ENCODE measurements around the gene SPATA32.
A peak's percentile ranks its signal among the peaks of the same experiment; 100 is the strongest.
"Not testable (repeated sequence)": the region's sequence is repeated elsewhere in the genome, so short reads cannot be mapped to it uniquely, and the experiment has no call there.

The SPATA32 gene

GRCh38 chr17:45271603-45272002 is 9.7 kb upstream of the SPATA32 start:
- no peak for DNase-seq (ENCODE audit: low read depth)

- DNase-seq (ENCODE audit: low read depth): peak; percentile 33
Observed at GRCh38 chr17:45270828-45271418, 9.0 kb upstream of the SPATA32 start.

- no peak for DNase-seq (ENCODE audit: low read depth)
Observed at GRCh38 chr17:45269912-45270311, 8.0 kb upstream of the SPATA32 start.

DNA sequence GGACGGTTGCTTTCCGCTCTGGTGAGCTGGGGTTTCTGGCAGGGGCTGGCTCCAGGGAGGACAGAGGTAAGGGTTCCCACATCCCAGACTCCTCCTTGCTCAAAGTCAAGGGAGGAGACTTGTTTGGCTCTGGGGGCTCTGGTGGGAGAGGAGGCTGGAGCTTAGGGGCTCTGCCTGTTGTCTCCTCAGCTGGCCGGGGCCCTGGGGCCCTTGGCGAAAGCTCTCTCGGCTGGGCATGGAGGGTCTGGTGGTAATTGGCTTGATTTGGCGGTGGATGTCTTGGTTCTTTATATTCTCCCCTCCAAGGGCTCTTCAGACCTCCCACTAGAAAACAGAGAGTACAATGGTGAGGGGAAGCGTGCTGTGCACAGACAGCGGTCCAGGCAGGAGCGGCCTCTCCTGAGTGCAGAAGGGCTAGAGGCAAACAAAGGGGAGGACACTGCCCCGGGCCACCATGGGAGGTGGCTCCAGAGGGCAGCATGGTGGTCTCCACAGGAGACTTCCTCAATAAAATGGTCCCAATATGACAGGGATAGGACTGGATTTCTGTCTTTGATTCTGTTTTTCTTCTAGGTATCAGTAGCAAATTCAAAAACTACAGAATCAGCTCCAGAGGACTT is 5.7 kb upstream of the SPATA32 start:
- no peak for DNase-seq (ENCODE audit: low read depth)

GRCh38 chr17:45266372-45266926 is 4.6 kb upstream of the SPATA32 start:
- no peak for DNase-seq (ENCODE audit: low read depth)

GRCh38 chr17:45265821-45266220 is 3.9 kb upstream of the SPATA32 start:
- no peak for DNase-seq (ENCODE audit: low read depth)

DNA sequence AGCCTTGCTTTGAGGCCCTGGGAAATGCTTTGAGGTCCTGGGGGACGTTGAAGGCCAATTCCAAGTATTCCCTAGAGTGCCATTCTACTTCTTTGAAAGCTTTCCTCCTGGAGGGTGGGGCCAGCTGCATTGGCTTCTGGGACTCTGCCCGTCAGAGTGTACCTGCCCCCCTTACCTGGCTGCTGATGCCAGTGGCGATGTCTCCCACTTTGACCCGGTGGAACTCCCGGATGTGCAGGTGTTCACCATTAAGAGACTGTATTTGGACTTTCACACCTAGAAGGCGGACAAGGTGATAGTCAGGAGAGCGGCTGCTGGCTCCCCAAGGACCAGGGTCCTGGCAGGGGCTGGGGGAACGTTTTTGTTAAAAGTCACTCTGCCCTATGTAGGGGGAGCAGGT is 3.1 kb upstream of the SPATA32 start:
- no peak for DNase-seq (ENCODE audit: low read depth)

GRCh38 chr17:45264430-45264829 is 2.5 kb upstream of the SPATA32 start:
- DNase-seq (ENCODE audit: low read depth): no peak

DNA sequence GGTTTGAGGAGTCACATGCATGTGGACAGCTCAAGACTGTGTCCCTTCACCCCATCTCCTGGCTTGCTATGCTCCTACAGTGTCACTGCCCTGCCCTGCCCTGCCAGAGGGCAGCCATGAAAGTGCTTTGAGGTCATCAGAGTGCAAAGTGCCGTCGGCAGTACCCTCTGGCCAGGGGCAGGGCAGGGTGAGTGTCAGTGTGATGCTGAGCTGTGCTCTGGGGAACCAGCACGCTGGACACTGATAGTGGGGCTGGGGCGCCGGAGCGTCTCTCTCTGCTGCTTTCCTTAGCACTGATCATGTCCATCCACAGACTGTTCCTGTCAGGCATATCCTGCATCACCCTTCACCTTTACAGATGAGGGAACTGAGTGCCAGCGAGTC is 1.6 kb upstream of the SPATA32 start:
- DNase-seq (ENCODE audit: low read depth): no peak

DNA sequence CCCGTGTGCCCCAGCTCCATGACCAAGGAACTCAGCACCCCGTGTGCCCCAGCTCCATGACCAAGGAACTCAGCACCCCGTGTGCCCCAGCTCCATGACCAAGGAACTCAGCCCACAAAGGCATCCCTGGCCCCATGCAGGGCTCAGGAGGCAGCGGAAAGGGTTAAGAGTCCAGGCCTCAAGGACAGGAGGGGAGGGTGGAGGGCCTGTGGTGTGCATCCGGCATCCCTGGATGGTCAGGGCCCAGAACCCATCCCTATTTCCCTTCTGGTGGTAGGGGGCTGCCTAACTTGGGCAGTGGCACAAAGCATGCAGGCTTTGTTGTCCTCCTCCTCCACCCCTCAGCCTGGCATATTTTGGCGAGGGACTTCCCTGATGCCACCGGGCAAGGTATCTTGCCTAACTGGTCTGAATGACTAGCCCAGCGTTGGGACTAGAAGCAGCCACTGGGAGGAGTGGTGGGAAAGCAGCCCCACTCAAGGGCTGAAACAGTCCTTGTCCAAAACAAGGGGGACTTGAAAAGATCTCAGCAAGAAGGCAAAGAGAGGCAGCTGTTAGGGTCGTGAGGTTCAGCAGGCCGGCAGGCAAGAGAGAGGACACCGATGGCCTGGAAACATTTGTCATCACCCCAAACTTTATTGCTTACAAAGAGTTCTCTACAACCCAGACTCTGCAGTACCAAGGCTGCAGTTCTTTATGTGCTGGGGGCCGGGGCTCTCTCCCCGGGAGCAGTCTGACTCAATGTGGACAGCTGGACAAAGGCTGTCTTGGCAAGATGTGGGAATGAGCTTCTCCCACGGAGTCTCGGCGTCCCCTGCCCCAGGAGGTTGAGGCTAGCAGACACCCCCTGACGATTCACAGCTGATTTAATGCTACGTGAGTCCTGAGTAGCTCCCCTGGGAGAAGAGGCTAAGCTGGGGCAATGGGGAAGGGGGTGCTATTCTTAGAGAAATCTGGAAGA is 902 bp upstream of the SPATA32 start:
- no peak for DNase-seq (ENCODE audit: low read depth)

DNA sequence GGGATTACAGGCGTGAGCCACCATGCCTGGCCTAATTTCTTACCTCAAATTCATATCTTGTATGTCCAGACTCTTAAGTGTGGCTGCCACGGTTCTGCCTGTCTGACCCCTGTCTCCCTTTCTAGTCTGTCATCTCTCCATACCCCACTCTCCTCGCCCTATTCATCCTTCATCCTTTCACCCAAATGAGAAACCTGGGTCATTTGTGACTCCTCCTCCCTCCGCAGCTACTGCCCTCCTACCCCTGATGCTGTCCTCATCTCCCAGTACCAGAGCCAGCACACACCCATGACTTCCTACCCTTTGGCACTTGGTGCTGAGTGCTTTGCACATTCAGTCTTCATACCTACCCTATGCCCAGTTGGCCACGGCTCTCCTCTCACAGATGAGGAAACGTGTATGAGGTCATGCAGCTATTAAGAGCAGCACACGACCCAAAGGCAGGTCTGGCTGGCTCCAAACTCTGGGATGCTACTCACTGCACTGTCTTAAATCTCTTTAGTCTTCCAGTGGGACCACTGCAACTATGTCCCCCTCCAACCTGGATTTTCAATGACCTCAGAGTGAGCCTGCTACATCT is 1.6 kb downstream of the SPATA32 start:
- DNase-seq (ENCODE audit: low read depth): no peak

- DNase-seq (ENCODE audit: low read depth): no peak
Observed at GRCh38 chr17:45258981-45259380, 2.9 kb downstream of the SPATA32 start.

DNA sequence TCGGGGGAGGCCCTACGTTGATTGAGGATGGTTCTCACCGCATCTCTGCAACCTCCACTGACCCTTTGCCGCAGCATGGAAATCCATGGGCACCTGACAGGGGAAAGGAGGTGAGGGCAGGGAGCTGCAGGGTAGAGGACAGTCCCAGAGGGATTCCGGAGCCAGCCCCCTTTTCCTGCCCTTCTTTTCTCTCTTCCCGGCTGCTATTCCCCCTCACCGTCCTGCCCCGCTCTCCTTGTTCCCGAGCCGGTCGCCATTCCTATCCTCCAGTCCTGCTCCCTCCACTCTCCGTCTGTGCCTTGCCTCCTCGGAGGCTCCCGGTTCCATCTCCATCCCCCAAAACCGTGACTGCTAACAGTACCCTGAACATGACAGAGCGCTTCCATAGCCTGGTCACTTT is 4.8 kb downstream of the SPATA32 start:
- DNase-seq (ENCODE audit: low read depth): no peak

GRCh38 chr17:45256114-45256966 is 5.6 kb downstream of the SPATA32 start:
- no peak for DNase-seq (ENCODE audit: low read depth)

GRCh38 chr17:45255358-45255757 is 6.5 kb downstream of the SPATA32 start:
- DNase-seq (ENCODE audit: low read depth): no peak

- no peak for DNase-seq (ENCODE audit: low read depth)
Observed at GRCh38 chr17:45253879-45254278, 8.0 kb downstream of the SPATA32 start.

GRCh38 chr17:45253237-45253636 is 8.7 kb downstream of the SPATA32 start:
- DNase-seq (ENCODE audit: low read depth): not testable (repeated sequence)

- DNase-seq (ENCODE audit: low read depth): no peak
Observed at GRCh38 chr17:45251931-45252330, 10.0 kb downstream of the SPATA32 start.

DNA sequence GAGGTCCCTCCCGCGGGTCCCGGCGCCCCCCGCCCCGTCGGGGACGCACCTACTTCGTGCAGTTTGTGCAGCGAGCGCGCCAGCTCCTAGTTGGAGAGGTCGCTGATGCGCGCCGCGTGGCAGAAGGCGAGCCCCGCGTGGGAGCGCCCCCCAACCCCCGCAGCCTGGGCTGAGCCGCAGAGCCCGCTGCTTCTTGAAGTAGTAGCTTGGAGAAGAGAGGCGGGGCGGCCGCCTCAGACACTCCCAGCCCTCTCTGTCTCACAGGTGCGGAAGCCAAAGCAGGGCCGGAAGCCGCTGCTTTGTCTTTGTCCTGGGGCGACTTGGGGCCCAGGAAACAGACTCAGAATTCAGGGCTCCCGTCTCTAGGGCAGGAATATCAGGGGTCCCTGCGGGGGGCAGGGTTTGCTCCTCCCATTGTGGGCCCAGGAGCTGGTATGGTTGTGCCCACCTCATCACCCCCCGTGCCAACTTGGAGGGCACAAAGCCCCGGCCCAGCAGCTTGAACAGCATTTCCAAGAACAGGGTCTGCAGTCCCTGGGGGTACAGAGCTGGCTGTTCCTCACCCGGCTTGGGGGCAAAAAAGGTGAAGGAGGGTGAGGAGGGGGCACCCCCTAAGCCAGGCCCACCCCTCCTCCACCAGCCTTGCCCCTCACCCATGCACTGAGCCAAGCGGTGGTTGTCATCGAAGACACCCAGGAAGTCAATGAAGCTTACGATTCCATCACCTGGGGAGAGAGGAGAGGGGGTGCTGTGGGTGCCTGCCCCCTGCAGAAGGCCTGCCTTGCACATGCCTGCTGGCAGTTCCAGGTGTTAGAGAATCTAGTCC is 13.5 kb downstream of the SPATA32 start:
- peak; percentile 67 for DNase-seq (ENCODE audit: low read depth)

DNA sequence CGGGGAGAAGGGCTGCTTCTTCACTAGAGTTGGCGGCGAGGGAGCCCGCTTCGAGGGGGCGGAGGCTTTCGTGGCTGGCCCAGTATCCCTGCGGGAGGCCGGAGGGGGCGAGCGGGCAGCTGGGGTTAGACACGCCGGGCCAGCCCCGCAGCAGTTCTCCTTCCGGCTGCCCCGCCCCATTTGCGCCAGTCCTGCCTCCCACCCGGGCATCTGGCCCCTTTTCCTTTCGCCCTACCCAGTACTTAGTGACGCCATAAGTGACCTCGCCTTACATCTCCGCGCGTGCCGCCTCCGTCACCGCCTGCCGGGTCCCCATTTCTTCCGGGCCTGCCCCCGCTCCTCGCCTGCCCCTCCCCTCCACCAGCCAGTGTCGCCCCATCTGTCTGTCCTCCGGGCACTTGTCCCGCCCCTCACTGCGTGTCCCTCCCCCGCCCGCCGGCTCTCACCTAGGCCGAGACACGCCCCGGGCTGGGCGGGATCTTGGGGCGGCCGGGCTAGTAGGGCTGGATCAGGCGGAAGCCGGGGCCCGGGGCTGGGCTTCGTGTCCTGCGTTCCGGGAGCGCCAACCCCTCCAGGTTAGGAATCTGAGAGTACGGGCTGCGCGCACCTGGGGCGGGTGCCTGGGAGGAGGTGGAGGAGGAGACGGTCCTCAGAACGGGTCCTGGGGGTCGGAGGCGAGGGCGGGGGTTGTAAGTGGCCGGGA is 14.3 kb downstream of the SPATA32 start:
- peak; percentile 93 for DNase-seq (ENCODE audit: low read depth)

All from activated gamma-delta T cell treated with anti-CD3 and anti-CD28 coated beads, Interleukin-2, amount 50 U/mL, for 16 hours (primary cell).